NCI-H82 treated with DMSO at 0.1 percent for 48 hours (cell line): Measurements from ENCODE around the gene MAFG.

Source experiments
- DNase-seq: peaks from one replicate; lab custom pipeline; 2025; ENCODE audit not compliant: unreplicated experiment; lab: John Stamatoyannopoulos, UW

Gene MAFG

GRCh38 chr17:81911277-81911961 is 16.1 kb downstream of the MAFG start, which contains the start of gene PCYT2:
TSS of gene PCYT2 (minus strand) at chr17:81911399. CDS start at chr17:81911355, 44 bp downstream.
- peak; percentile 71 for DNase-seq

- no peak for DNase-seq
Measured at GRCh38 chr17:81910840-81911276, 16.7 kb downstream of the MAFG start.

- no peak for DNase-seq
Measured at GRCh38 chr17:81909966-81910839, 17.3 kb downstream of the MAFG start.

GRCh38 chr17:81909231-81909630 is 18.3 kb downstream of the MAFG start:
- DNase-seq = no peak

GRCh38 chr17:81908793-81909192 is 18.7 kb downstream of the MAFG start:
- DNase-seq = no peak

- no peak for DNase-seq
Measured at GRCh38 chr17:81907219-81908145, 20.1 kb downstream of the MAFG start.

GRCh38 chr17:81906476-81907218 is 20.9 kb downstream of the MAFG start:
- no peak for DNase-seq

GRCh38 chr17:81905993-81906392 is 21.5 kb downstream of the MAFG start:
- no peak for DNase-seq

- no peak for DNase-seq
Measured at GRCh38 chr17:81905424-81905875, 22.1 kb downstream of the MAFG start.

GRCh38 chr17:81904600-81905423 is 22.7 kb downstream of the MAFG start:
- DNase-seq = no peak

GRCh38 chr17:81903896-81904599 is 23.5 kb downstream of the MAFG start:
- DNase-seq = no peak

GRCh38 chr17:81903415-81903831 is 24.1 kb downstream of the MAFG start:
- DNase-seq = no peak

GRCh38 chr17:81902653-81903414 is 24.7 kb downstream of the MAFG start:
- no peak for DNase-seq

GRCh38 chr17:81902023-81902652 is 25.4 kb downstream of the MAFG start, which contains the start of gene NPB:
TSS of gene NPB (plus strand) at chr17:81902238. CDS start at chr17:81902278, 40 bp downstream.
- no peak for DNase-seq

- no peak for DNase-seq
Measured at GRCh38 chr17:81901167-81902022, 26.1 kb downstream of the MAFG start.

GRCh38 chr17:81900181-81900820 is 27.2 kb downstream of the MAFG start:
- no peak for DNase-seq
